Activated T-helper 2 cell treated with anti-CD3 and anti-CD28 coated beads, Interferon-gamma antibody, Interleukin-2, Interleukin-4, amounts not matched to agents 10 μg/mL and 5 μg/mL and 100 μg/mL, durations not matched to agents 14 hours and 24 hours and 36 hours (primary cell): ENCODE results near the gene CHCHD5. TPM values are rescaled to one million over a fixed set of nuclear protein-coding genes. Genes with fewer than 3 reads are reported as not detected.
"Not testable (repeated sequence)": the region's sequence is repeated elsewhere in the genome, so short reads cannot be mapped to it uniquely, and the experiment has no call there.

Experiments used
- DNase-seq: peaks from one replicate; pipeline ENCODE4 v3.0.0; 2021; ENCODE audit warnings: low spot score
- H3K27ac Mint-ChIP-seq: one replicate; pipeline ENCODE4 v1.8.0; 2021; ENCODE audit warnings: mixed read lengths
- H3K27me3 Mint-ChIP-seq: one replicate; pipeline ENCODE4 v1.8.0; 2021; ENCODE audit warnings: low read depth, mixed read lengths
- H3K36me3 Mint-ChIP-seq: one replicate; pipeline ENCODE4 v1.8.0; 2021; ENCODE audit warnings: low read depth, mixed read lengths
- H3K4me1 Mint-ChIP-seq: one replicate; pipeline ENCODE4 v1.8.0; 2021; ENCODE audit warnings: low read depth, mixed read lengths
- H3K4me3 Mint-ChIP-seq: one replicate; pipeline ENCODE4 v1.8.0; 2021; ENCODE audit warnings: low read depth, mild to moderate bottlenecking, moderate library complexity, mixed read lengths
- H3K9me3 Mint-ChIP-seq: one replicate; pipeline ENCODE4 v1.8.0; 2021; ENCODE audit warnings: mixed read lengths
- intact Hi-C: fragments of 100-400 bp; cut with micrococcal nuclease; formaldehyde crosslinking; loops from one replicate; pipeline ENCODE4 v1.15.1; 2023
- total RNA-seq: library from RNA; stranded (reverse); gene quantifications from 2 replicates; pipeline ENCODE4 v1.2.3, GENCODE V29; 2022

Gene CHCHD5
- total RNA-seq, 1 donor from 2014 or later: 36.7 TPM

GRCh38 chr2:112597537-112598322, 13.3 kb downstream of the CHCHD5 start:
- intact Hi-C loops: no loop called here
- H3K27me3 Mint-ChIP-seq: no peaks in the 10 kb centered on the region
- H3K4me1 Mint-ChIP-seq: peaks cover 5% of the 10 kb centered on the region
- H3K9me3 Mint-ChIP-seq: no peaks in the 10 kb centered on the region
- DNase-seq: no peak
- H3K36me3 Mint-ChIP-seq: peaks cover 6% of the 10 kb centered on the region
- H3K27ac Mint-ChIP-seq: no peak overlapping the region
- no peak overlapping the region for H3K4me3 Mint-ChIP-seq

GRCh38 chr2:112600634-112601033, 16.2 kb downstream of the CHCHD5 start:
- no peaks in the 10 kb centered on the region for H3K27me3 Mint-ChIP-seq
- intact Hi-C loops: loop anchor here (1.0 kb wide), 2 partner anchors 24 to 126 kb away; no protein-coding TSS in a partner anchor

GRCh38 chr2:112601754-112602153, 17.3 kb downstream of the CHCHD5 start:
- DNase-seq: no peak
- H3K9me3 Mint-ChIP-seq: no peaks in the 10 kb centered on the region
- no peak overlapping the region for H3K4me3 Mint-ChIP-seq

More at GRCh38 chr2:112600634-112601033, 16.2 kb downstream of the CHCHD5 start:
- no peak for DNase-seq
- no peaks in the 10 kb centered on the region for H3K9me3 Mint-ChIP-seq
- H3K4me3 Mint-ChIP-seq: no peak overlapping the region
- H3K27ac Mint-ChIP-seq: no peak overlapping the region
- H3K4me1 Mint-ChIP-seq: peaks cover 5% of the 10 kb centered on the region
- no peaks in the 10 kb centered on the region for H3K36me3 Mint-ChIP-seq

GRCh38 chr2:112602917-112603316, 18.5 kb downstream of the CHCHD5 start:
- Mint-ChIP-seq H3K27me3 (no peaks in the 10 kb centered on the region), H3K4me3 (no peak overlapping the region)
- intact Hi-C loops: no loop called here

More at GRCh38 chr2:112601754-112602153, 17.3 kb downstream of the CHCHD5 start:
- Mint-ChIP-seq H3K27me3 (no peaks in the 10 kb centered on the region), H3K27ac (no peak overlapping the region), H3K36me3 (no peaks in the 10 kb centered on the region), H3K4me1 (peaks cover 5% of the 10 kb centered on the region)
- intact Hi-C loops: no loop called here

GRCh38 chr2:112603731-112604130, 19.3 kb downstream of the CHCHD5 start:
- DNase-seq: no peak
- Mint-ChIP-seq H3K4me1 (peaks cover 5% of the 10 kb centered on the region), H3K36me3 (no peaks in the 10 kb centered on the region), H3K9me3 (no peaks in the 10 kb centered on the region), H3K27me3 (no peaks in the 10 kb centered on the region), H3K4me3 (no peak overlapping the region), H3K27ac (no peak overlapping the region)
- intact Hi-C loops: no loop called here

More at GRCh38 chr2:112602917-112603316, 18.5 kb downstream of the CHCHD5 start:
- no peak for DNase-seq
- Mint-ChIP-seq H3K36me3 (no peaks in the 10 kb centered on the region), H3K4me1 (peaks cover 5% of the 10 kb centered on the region), H3K27ac (no peak overlapping the region), H3K9me3 (no peaks in the 10 kb centered on the region)

- no peaks in the 10 kb centered on the region for H3K36me3 Mint-ChIP-seq
- H3K4me3 Mint-ChIP-seq: no peak overlapping the region
- H3K27ac Mint-ChIP-seq: no peak overlapping the region
- H3K9me3 Mint-ChIP-seq: no peaks in the 10 kb centered on the region
- no peak for DNase-seq
- H3K4me1 Mint-ChIP-seq: peaks cover 3% of the 10 kb centered on the region
- no peaks in the 10 kb centered on the region for H3K27me3 Mint-ChIP-seq
- intact Hi-C loops: no loop called here
Observed at GRCh38 chr2:112604952-112605351, 20.5 kb downstream of the CHCHD5 start.

GRCh38 chr2:112605926-112606325, 21.5 kb downstream of the CHCHD5 start:
- H3K36me3 Mint-ChIP-seq: no peaks in the 10 kb centered on the region
- no peaks in the 10 kb centered on the region for H3K4me1 Mint-ChIP-seq
- no peaks in the 10 kb centered on the region for H3K9me3 Mint-ChIP-seq
- H3K4me3 Mint-ChIP-seq: no peak overlapping the region
- H3K27ac Mint-ChIP-seq: no peak overlapping the region
- intact Hi-C loops: no loop called here
- no peaks in the 10 kb centered on the region for H3K27me3 Mint-ChIP-seq
- DNase-seq: no peak

GRCh38 chr2:112606547-112606946, 22.1 kb downstream of the CHCHD5 start:
- Mint-ChIP-seq H3K9me3 (no peaks in the 10 kb centered on the region), H3K4me3 (no peak overlapping the region), H3K36me3 (no peaks in the 10 kb centered on the region), H3K27me3 (peaks cover 3% of the 10 kb centered on the region), H3K4me1 (no peaks in the 10 kb centered on the region), H3K27ac (no peak overlapping the region)
- intact Hi-C loops: no loop called here
- DNase-seq: no peak

- Mint-ChIP-seq H3K36me3 (no peaks in the 10 kb centered on the region), H3K9me3 (no peaks in the 10 kb centered on the region), H3K4me1 (no peaks in the 10 kb centered on the region), H3K4me3 (no peak overlapping the region), H3K27me3 (peaks cover 12% of the 10 kb centered on the region), H3K27ac (no peak overlapping the region)
- no peak for DNase-seq
- intact Hi-C loops: no loop called here
Observed at GRCh38 chr2:112607680-112608438, 23.4 kb downstream of the CHCHD5 start.

- H3K4me3 Mint-ChIP-seq, H3K36me3 Mint-ChIP-seq, H3K27ac Mint-ChIP-seq, DNase-seq, H3K4me1 Mint-ChIP-seq, H3K9me3 Mint-ChIP-seq, intact Hi-C loops: not testable (repeated sequence)
- peaks cover 20% of the 10 kb centered on the region for H3K27me3 Mint-ChIP-seq
Observed at GRCh38 chr2:112609320-112609719, 24.9 kb downstream of the CHCHD5 start.

GRCh38 chr2:112612283-112612682, 27.9 kb downstream of the CHCHD5 start:
- H3K27ac Mint-ChIP-seq, intact Hi-C loops, H3K36me3 Mint-ChIP-seq: not testable (repeated sequence)

GRCh38 chr2:112614201-112614840, 29.9 kb downstream of the CHCHD5 start:
- intact Hi-C loops: no loop called here
- Mint-ChIP-seq H3K4me1 (no peaks in the 10 kb centered on the region), H3K9me3 (no peaks in the 10 kb centered on the region), H3K27ac (no peak overlapping the region), H3K27me3 (peaks cover 20% of the 10 kb centered on the region), H3K4me3 (no peak overlapping the region), H3K36me3 (no peaks in the 10 kb centered on the region)
- no peak for DNase-seq

More at GRCh38 chr2:112612283-112612682, 27.9 kb downstream of the CHCHD5 start:
- DNase-seq, H3K4me1 Mint-ChIP-seq, H3K4me3 Mint-ChIP-seq, H3K9me3 Mint-ChIP-seq: not testable (repeated sequence)
- peaks cover 20% of the 10 kb centered on the region for H3K27me3 Mint-ChIP-seq
